ENCODE results near the gene ZNF189.

DNA sequence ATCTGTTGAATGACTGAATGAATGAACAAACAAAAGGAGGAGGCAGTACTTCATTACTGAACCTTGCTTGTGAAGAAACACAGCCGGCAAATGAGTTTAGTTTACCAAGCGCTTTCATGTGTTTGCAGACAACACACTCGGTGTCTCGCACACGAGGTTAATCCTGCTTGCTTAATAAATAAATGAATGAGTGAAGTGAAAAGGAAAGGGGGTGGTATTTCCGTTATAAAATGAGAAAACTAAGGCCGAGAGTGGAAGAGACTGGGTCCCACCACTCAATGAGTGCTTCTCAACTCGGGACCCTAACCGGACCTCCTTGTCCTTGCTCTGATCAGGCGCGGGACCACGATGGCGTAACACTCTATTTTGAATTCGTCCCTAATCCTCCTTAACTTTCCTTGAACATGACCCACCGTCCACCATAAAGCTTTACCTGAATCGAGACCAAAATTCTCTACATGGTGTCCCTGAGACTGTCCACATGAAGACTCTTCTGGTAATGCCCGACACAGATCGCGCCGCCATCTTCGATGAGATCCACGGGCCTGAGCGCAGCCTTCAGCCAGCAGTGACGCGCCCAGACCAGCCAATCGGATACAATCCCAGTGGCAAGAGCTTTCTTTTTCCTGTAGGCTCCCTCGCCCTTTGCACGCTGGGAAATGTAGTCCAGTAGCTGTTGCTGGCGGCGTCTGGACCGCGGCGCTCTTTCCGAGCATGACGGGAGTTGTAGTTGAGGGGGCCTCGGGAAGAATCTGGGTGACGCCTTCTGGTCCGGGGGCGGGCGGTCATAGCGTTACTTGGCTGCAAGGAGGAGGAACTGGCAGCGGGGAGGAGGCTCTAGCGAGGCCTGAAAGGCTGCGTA is at the start of gene ZNF189, which contains the start of gene MRPL50:
- TF ChIP-seq POLR2AphosphoS5 (IDR thresholded peaks at IDR 0.05; ENCODE audit: low read depth) (peak; percentile 93), SPI1 (IDR thresholded peaks at IDR 0.05; ENCODE audit: borderline replicate concordance, low read depth) (no peak), GABPA (IDR thresholded peaks at IDR 0.05; ENCODE audit: low read depth) (peak; percentile 29; the same call in 1 of the 2 replicates)
- TF ChIP-seq, protein P1, sequence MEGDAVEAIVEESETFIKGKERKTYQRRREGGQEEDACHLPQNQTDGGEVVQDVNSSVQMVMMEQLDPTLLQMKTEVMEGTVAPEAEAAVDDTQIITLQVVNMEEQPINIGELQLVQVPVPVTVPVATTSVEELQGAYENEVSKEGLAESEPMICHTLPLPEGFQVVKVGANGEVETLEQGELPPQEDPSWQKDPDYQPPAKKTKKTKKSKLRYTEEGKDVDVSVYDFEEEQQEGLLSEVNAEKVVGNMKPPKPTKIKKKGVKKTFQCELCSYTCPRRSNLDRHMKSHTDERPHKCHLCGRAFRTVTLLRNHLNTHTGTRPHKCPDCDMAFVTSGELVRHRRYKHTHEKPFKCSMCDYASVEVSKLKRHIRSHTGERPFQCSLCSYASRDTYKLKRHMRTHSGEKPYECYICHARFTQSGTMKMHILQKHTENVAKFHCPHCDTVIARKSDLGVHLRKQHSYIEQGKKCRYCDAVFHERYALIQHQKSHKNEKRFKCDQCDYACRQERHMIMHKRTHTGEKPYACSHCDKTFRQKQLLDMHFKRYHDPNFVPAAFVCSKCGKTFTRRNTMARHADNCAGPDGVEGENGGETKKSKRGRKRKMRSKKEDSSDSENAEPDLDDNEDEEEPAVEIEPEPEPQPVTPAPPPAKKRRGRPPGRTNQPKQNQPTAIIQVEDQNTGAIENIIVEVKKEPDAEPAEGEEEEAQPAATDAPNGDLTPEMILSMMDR (IDR thresholded peaks at IDR 0.05; ENCODE audit: insufficient read depth, low read length), result no peak
- TF ChIP-seq, protein P2, sequence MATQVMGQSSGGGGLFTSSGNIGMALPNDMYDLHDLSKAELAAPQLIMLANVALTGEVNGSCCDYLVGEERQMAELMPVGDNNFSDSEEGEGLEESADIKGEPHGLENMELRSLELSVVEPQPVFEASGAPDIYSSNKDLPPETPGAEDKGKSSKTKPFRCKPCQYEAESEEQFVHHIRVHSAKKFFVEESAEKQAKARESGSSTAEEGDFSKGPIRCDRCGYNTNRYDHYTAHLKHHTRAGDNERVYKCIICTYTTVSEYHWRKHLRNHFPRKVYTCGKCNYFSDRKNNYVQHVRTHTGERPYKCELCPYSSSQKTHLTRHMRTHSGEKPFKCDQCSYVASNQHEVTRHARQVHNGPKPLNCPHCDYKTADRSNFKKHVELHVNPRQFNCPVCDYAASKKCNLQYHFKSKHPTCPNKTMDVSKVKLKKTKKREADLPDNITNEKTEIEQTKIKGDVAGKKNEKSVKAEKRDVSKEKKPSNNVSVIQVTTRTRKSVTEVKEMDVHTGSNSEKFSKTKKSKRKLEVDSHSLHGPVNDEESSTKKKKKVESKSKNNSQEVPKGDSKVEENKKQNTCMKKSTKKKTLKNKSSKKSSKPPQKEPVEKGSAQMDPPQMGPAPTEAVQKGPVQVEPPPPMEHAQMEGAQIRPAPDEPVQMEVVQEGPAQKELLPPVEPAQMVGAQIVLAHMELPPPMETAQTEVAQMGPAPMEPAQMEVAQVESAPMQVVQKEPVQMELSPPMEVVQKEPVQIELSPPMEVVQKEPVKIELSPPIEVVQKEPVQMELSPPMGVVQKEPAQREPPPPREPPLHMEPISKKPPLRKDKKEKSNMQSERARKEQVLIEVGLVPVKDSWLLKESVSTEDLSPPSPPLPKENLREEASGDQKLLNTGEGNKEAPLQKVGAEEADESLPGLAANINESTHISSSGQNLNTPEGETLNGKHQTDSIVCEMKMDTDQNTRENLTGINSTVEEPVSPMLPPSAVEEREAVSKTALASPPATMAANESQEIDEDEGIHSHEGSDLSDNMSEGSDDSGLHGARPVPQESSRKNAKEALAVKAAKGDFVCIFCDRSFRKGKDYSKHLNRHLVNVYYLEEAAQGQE (IDR thresholded peaks at IDR 0.05; ENCODE audit: insufficient replicate concordance, low read depth), result peak; percentile 69
